G401 (cell line): Measurements from ENCODE around the gene HOXC11. TPM values are rescaled to one million over a fixed set of nuclear protein-coding genes. Genes with fewer than 3 reads are reported as not detected.

ENCODE experiments used
- DNase-seq: peaks from one replicate; pipeline ENCODE4 v3.0.0-alpha.2; 2015; ENCODE audit warnings: low spot score
- in situ Hi-C: cut with HindIII; loops from 2 replicates; pipeline ENCODE4 v1.10.0; 2016; ENCODE audit warnings: low sequenced_read_pairs, mixed read lengths
- total RNA-seq: library from RNA; depleted of rRNA; stranded (reverse); fragments of >200 nt; shearing (Covaris generic); gene quantifications from 2 replicates; pipeline ENCODE4 v1.2.3, GENCODE V29; 2014; rRNA removed

Gene HOXC11
- 2.1 and 2.3 TPM in 2 replicates for total RNA-seq

- in situ Hi-C loops = no loop called here
- DNase-seq = no peak
These were observed at the start of gene HOXC11 for GRCh38 chr12:53972722-53973235. TSS of gene HOXC11 (plus strand) at chr12:53973126. CDS start at chr12:53973242, 116 bp downstream.

GRCh38 chr12:53924521-53925405 is 48.2 kb upstream of the HOXC11 start:
- DNase-seq = no peak
- in situ Hi-C loops = no loop called here

- no peak for DNase-seq
- in situ Hi-C loops = no loop called here
These were observed 45.5 kb upstream of the HOXC11 start for GRCh38 chr12:53927220-53928029.

- in situ Hi-C loops = no loop called here
- DNase-seq = no peak
These were observed 44.7 kb upstream of the HOXC11 start for GRCh38 chr12:53928054-53928835.

GRCh38 chr12:53929527-53929926 is 43.4 kb upstream of the HOXC11 start:
- in situ Hi-C loops = no loop called here
- DNase-seq = no peak

GRCh38 chr12:53930591-53931255 is 42.2 kb upstream of the HOXC11 start:
- DNase-seq = no peak
- in situ Hi-C loops = no loop called here

GRCh38 chr12:53931844-53932581 is 40.9 kb upstream of the HOXC11 start:
- no peak for DNase-seq
- in situ Hi-C loops = no loop called here

- in situ Hi-C loops = no loop called here
- DNase-seq = no peak
These were observed 40.0 kb upstream of the HOXC11 start for GRCh38 chr12:53932915-53933314.

- no peak for DNase-seq
- in situ Hi-C loops = no loop called here
These were observed 37.3 kb upstream of the HOXC11 start for GRCh38 chr12:53935383-53936341.

GRCh38 chr12:53937099-53937498 is 35.8 kb upstream of the HOXC11 start:
- DNase-seq = no peak
- in situ Hi-C loops = no loop called here

GRCh38 chr12:53937596-53938325 is 35.2 kb upstream of the HOXC11 start:
- no peak for DNase-seq
- in situ Hi-C loops = no loop called here

GRCh38 chr12:53938326-53939140 is 34.4 kb upstream of the HOXC11 start, which contains the start of gene HOXC13:
TSS of gene HOXC13 (plus strand) at chr12:53938831. CDS start at chr12:53938907, 76 bp downstream.
- DNase-seq = peak; percentile 83
- in situ Hi-C loops = no loop called here

GRCh38 chr12:53939141-53940108 is 33.5 kb upstream of the HOXC11 start:
- in situ Hi-C loops = no loop called here
- DNase-seq = no peak

GRCh38 chr12:53940443-53941014 is 32.4 kb upstream of the HOXC11 start:
- in situ Hi-C loops = no loop called here
- no peak for DNase-seq
